ENCODE results near the gene PIK3C2B. TPM values are rescaled to one million over a fixed set of nuclear protein-coding genes. Genes with fewer than 3 reads are reported as not detected.

The PIK3C2B gene
- total RNA-seq, 4 donors from 2014 or later: 7.9 to 18.2 (median 16.1) TPM

DNA sequence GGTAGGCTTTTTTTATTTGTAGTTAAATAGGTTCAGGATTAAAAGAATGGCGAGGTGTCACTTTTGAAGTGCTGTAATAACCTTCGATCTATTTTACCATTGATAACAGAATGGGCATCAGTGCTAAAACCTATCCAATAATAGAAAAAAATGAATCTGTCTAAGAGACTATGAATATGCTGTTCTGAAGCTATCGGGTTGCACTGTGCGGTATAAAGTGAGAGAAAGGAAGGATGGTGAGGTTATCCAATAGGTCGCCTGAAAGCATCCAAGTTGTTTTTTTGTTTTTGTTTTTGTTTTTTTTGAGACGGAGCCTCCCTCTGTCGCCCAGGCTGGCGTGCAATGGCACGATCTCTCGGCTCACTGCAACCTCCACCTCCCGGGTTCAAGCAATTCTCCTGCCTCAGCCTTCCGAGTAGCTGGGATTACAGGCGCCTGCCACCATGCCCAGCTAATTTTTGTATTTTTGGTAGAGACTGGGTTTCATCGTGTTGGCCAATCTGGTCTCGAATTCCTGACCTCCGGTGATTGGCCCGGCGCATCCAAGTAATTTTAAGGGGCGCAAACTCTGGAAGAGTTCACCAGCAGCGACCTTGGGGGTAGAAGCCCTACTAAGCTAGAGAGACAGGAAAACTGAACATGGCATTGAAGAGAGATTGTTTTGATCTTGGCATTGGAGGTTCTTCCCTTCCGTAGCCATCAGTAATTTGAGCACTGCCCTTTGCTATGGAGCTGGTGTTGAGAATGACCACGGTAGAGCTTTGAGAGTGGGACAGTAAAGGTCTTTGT lies 12.9 kb upstream of the PIK3C2B start:
- Histone ChIP-seq H3K9me3 (no peaks in the 10 kb centered on the region), H3K27me3 (no peaks in the 10 kb centered on the region), H3K4me1 (peaks cover 0 to 23% (median 0%) of the 10 kb centered on the region in 3 donors), H3K36me3 (no peaks in the 10 kb centered on the region), H3K4me3 (peak overlapping the region; percentile 51 to 84), H3K27ac (peak overlapping the region; percentile 84 to 91 (median 84))
- peak; percentile 26 for ATAC-seq
- WGBS, 2 donors (ENCODE audit: low coverage in 1 of 2): 1 to 3% methylated on average over 14 to 20 of the region's 22 CpGs
- TF ChIP-seq EP300 (IDR thresholded peaks at IDR 0.05): no peak
- TF ChIP-seq POLR2AphosphoS5 (IDR thresholded peaks at IDR 0.05): no peak
- no peak for TF ChIP-seq CTCF (IDR thresholded peaks at IDR 0.05)
- no peak for TF ChIP-seq POLR2A (IDR thresholded peaks at IDR 0.05)

GRCh38 chr1:204506969-204507316 lies 12.3 kb upstream of the PIK3C2B start:
- peaks cover 0 to 23% (median 0%) of the 10 kb centered on the region in 3 donors for H3K4me1 ChIP-seq
- ATAC-seq: peak; percentile 88
- H3K36me3 ChIP-seq: no peaks in the 10 kb centered on the region
- H3K9me3 ChIP-seq: no peaks in the 10 kb centered on the region
- H3K4me3 ChIP-seq: peak overlapping the region; percentile 51 to 84
- 0% methylated on average over 9 to 13 of the region's 13 CpGs for WGBS, 2 donors (ENCODE audit: low coverage in 1 of 2)
- TF ChIP-seq CTCF (IDR thresholded peaks at IDR 0.05): peak in 1 of 4 experiments; percentile 8
- TF ChIP-seq POLR2A (IDR thresholded peaks at IDR 0.05): peak in 1 of 2 donors; percentile 20
- TF ChIP-seq EP300 (IDR thresholded peaks at IDR 0.05): no peak
- TF ChIP-seq POLR2AphosphoS5 (IDR thresholded peaks at IDR 0.05): peak; percentile 86
- H3K27me3 ChIP-seq: no peaks in the 10 kb centered on the region
- H3K27ac ChIP-seq: peak overlapping the region; percentile 84 to 91 (median 84)

DNA sequence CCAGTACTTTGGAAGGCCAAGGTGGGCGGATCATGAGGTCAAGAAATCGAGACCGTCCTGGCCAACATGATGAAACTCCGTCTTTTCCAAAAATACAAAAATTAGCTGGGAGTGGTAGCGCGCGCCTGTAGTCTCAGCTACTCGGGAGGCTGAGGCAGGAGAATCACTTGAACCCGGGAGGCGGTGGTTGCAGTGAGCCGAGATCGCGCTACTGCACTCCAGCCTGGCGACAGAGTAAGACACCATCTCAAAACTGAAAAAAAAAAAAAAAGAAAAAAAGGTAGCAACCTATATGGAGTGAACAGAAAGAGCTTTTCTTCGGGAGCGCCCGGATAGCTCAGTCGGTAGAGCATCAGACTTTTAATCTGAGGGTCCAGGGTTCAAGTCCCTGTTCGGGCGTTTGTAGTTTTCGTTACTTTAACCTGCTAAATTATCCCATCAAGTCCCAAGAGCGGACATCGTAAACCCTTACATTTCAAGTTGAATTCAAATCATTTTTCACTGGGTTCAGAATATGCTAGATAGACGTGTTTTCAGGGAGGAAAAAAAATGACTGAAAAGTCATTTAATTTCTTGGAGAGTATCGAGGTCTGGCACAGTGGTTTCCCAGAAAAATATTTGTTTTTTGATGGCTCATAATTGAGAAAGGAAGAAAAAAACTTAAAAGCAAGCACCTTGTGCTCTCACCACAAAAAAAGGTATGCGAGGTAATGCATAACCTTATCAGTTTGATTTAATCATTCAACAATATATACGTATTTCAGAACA lies 11.8 kb upstream of the PIK3C2B start:
- peak overlapping the region; percentile 84 to 91 (median 84) for H3K27ac ChIP-seq
- H3K9me3 ChIP-seq: no peaks in the 10 kb centered on the region
- ATAC-seq: peak; percentile 73
- H3K27me3 ChIP-seq: no peaks in the 10 kb centered on the region
- 0 to 1% methylated on average over 17 to 23 of the region's 27 CpGs for WGBS, 2 donors (ENCODE audit: low coverage in 1 of 2)
- peak overlapping the region; percentile 51 to 84 for H3K4me3 ChIP-seq
- H3K36me3 ChIP-seq: no peaks in the 10 kb centered on the region
- peaks cover 0 to 23% (median 0%) of the 10 kb centered on the region in 3 donors for H3K4me1 ChIP-seq
- TF ChIP-seq POLR2A (IDR thresholded peaks at IDR 0.05) (no peak), EP300 (IDR thresholded peaks at IDR 0.05) (no peak), CTCF (IDR thresholded peaks at IDR 0.05) (no peak), POLR2AphosphoS5 (IDR thresholded peaks at IDR 0.05) (no peak)

DNA sequence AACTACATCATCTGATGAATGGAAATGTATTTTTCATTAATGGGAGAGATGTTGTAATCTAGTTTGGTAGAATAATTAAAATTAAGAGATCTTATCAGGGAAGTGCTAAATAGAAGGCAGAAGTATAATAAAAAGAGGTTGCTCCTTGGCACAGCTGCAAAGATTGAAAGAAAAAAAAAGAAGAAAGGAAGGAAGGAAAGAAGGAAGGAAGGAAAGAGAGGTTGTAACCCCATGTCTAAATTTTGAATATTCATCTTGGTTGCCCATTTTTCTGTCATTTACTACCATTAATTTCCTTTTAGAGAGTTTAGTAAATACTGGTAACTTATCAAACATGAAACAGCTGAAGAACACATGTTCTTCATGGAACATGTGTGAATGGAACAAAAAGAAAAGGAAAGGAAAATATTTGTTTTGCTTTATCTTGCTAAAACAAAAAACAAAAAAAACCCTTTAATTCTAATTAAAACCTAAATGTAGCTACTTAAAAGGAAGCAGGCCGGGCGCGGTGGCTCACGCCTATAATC lies 11.1 kb upstream of the PIK3C2B start:
- WGBS, 2 donors (ENCODE audit: low coverage in 1 of 2): 0% methylated on average over 4 of the region's 4 CpGs
- ATAC-seq: no peak
- H3K27ac ChIP-seq: peak overlapping the region; percentile 84 to 91 (median 84)

More for the DNA sequence above, 11.1 kb upstream of the PIK3C2B start:
- H3K4me1 ChIP-seq: peaks cover 0 to 23% (median 0%) of the 10 kb centered on the region in 3 donors
- H3K27me3 ChIP-seq: no peaks in the 10 kb centered on the region
- TF ChIP-seq POLR2AphosphoS5 (IDR thresholded peaks at IDR 0.05) (no peak), CTCF (IDR thresholded peaks at IDR 0.05) (no peak), EP300 (IDR thresholded peaks at IDR 0.05) (no peak), POLR2A (IDR thresholded peaks at IDR 0.05) (no peak)
- peak overlapping the region; percentile 51 to 84 for H3K4me3 ChIP-seq
- H3K9me3 ChIP-seq: no peaks in the 10 kb centered on the region
- H3K36me3 ChIP-seq: no peaks in the 10 kb centered on the region

Data from gastroesophageal sphincter (tissue), 4 donors.